HG03520 (cell line): ENCODE results near the gene PAK5.

Experiments
- ATAC-seq: cut with Tn5 transposase; IDR thresholded peaks from one replicate; pipeline ENCODE4 v1.9.1; 2021; ENCODE audit warnings: mild to moderate bottlenecking, moderate library complexity; ENCODE audit not compliant: unreplicated experiment

Gene PAK5

DNA sequence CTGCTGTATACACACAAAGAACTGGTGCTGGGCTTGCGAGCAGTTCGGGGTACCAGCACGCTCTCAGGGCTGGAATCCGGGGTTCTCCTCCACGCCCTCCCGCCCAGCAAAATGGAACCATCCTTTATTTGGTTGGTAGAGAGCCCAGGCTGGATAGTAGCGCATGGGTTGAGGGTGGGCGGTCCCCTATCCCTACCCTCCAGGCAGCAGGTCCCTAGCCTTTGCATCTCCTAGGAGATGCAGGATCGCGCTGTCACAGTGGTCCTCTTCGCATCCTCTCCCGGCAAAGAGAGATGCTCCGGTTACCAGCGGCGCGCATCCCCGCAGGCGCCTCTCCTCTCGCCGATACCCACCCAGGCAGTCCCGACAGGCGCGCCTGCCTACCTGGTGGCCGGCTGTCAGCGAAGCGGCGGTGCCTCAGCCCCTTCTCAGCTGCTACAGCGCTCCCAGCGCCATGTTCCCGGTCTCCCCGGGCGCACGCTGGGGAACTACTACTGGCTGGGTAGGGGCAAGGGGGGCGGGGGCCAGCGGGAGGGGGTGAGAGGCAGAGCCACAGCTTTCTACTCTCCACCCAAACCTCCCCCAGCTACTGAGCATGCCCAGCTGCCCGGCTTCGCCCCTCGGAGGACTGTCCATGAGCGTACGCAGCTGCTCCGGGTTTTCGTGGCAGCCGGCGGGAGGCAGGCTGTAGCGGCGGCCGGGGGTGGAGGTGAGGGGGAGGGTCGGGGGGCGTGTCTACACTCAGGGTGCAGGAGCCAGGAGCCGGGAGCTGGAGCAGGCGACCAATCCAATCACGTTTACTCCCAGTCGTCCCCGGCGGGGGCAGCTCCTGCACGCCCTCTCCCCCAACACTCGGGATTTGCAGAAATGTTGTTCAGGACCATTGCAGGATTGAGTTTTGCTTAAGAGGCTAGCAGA lies at the start of gene PAK5:
PAK5 (minus strand) TSS at position 699 of the 918 bp plus-strand sequence. CDS start 194,748 bp downstream, outside the sequence.
- ATAC-seq, result no peak

DNA sequence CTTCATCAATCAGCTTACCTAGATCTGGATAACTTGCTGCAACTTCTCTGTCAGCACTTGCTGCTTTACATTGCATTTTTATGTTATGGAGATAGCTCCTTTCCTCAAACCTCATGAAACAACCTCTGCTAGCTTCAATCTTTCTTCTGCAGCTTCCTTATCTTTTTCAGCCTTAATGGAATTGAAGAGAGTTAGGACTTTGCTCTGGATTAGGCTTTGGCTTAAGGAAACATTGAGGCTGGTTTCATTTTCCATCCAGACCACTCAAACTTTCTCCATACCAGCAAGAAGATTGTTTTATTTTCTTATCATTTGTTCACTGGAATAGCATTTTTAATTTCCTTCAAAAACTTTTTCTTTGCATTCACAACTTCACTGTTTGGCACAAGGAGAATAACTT lies 48.8 kb upstream of the PAK5 start:
- ATAC-seq, result no peak

DNA sequence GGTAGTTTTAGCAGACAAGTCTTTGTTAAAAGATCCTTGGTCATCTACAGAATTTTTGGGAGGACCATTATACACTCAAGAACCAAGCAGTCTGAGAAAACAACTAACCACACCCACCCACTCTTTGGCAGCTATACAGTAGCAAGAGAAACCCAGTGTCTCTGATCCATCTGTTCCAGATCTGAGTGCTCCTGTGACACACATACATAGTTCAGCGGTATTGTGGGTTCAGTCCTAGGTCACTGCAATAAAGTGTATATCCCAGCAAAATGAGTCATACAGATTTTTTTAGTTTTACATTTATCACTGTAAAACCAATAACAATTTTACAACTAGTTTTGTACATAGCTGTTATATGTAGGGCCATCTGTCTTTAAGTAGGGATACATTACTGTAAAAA lies 47.4 kb upstream of the PAK5 start:
- no peak for ATAC-seq

DNA sequence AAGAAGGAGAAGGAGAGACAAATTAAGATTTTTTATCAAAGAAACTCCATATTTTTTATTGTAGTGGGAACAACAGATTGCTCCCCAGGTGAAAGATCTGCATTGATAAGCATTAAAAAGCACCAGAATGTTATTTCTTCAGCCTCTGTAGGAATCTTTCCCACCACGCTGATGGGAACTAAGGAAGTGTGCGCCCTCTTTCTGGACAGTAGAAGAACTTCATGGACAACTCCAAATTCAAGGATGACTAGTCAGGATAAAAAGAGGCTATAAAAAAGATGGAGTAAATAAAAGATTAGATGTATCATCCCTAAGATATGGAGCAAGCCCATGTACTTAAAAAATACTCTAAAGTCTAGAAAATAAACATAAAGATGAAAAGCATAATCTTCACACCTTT lies 45.8 kb upstream of the PAK5 start:
- ATAC-seq, result no peak

DNA sequence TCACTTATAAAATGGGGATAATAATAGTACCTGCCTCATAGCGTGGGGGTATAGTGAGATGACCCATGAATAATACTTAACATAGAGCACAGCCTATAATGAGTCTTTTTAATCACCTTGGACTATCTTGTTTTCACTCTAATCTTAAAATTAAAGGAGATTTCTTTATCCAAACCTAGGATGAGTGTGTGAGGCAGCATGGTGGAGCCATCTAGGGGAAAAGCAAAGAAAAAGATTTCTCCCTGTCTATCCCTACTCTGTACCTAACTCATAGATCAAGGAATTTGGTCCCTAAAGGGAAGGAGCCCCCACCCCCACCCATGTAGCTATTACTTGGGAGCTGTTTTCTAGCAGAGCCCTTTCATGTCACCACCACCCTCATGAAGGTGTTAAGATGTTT lies 45.2 kb upstream of the PAK5 start:
- ATAC-seq, result no peak

DNA sequence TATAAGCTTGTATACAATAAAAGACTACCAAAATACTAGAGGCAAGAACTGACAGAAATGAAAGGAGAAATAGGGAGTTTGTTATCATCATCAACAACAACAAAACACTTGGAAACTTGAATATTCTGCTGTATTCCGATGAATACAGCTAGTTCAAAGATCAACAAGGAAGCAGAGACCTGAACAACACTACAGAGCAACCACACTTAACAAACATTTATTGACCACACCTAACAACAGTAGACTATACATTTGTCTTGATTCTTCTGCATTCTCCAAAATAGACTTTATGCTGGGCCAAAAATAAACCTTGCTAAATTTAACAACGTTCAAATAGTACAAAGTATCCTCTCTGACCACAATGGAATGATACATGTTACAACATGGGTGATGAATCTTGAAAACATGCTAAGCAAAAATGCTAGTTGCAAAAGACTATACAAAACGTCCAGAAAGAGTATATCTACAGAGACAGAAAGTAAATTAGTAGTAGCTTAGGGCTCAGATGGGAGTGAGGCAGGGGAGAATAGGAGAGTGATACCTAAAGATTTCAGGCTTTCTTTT lies 39.1 kb upstream of the PAK5 start:
- ATAC-seq, result no peak

DNA sequence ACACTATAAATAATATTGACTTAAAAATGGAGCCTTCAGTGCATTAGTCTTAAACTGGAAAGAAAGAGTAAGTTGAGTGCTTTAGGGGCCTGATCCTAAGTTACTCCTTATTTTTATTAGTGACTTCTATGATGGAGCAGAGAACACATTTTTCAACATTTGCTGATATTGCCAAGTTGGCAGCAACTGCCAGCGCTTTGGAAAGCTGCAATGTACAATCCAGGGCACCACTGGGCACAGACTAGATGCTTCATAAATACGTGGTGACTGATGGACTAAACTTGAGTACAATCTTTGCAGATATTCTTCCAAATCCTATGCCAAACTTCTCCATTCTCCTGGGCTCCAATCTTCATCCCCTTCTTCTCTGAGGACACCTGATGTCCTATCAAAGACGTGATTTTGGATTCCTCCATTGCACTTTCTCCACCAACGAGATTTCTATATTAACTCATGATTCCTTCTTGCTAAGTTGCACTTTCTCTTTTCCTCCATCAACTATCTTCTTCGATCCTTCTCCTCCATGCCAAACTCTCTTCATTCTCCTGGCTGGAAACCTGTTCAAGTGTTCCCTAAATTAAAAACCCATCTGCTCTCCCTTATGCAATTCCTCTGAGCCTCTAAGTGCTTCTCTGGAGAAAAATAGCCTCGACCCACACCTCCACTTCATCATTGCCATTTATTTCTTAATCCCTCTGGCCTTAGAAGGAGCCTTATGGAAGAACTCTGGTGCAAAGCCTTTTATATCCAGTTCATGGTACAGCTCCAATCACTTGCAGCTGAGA lies 28.5 kb upstream of the PAK5 start:
- ATAC-seq, result no peak

DNA sequence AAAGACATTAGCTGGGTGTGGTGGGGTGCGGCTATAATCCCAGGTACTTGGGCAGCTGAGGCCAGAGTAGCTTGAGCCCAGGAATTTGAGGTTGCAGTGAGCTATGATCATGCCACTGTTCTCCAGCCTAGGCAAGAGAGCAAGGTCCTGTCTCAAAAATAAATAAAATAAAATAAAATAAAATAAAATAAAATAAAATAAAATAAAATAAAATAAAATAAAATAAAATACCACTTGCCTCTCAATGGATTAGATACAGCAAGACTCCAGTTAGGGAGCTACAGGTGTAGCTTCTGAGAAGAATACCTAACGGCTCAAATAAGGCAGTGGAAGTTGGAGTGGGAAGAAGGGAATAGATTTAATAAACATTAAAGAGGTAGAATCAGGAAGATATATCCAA lies 13.7 kb upstream of the PAK5 start:
- no peak for ATAC-seq

DNA sequence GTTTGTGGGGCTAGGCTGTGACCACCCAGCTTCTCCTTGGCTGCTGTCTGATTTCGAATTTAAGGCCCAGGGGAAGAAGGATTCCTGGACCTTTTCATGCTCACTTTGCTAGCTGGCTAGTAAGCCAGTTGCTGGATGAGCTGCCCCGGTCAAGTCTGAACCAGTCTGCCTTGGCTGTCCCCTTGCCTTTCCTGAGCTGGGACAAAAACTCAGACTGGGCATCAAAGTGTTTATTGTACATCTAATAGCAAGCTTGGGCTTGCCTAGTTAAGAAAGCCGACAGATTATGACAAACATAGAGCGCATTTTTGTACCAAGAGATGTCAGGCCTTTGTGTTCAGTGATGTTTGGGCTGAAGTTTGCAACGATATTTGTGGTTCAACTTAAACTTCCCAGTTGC lies 750 bp upstream of the PAK5 start:
- no peak for ATAC-seq

DNA sequence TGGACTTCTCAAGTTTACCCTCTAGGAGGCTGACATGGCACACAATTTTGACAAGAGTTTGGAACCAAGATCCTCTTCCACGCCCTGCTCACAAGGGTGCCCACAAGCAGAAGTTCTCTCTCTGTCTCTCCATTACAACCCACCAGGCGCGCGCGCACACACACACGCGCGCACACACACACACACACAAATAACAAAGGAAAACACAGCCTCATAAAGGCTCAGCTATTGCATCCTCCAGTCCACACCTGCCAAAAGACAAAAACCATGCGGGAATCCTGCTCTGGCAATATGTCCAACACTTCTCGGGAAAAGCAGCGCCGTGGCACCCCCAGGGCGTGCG lies 870 bp downstream of the PAK5 start:
- no peak for ATAC-seq

DNA sequence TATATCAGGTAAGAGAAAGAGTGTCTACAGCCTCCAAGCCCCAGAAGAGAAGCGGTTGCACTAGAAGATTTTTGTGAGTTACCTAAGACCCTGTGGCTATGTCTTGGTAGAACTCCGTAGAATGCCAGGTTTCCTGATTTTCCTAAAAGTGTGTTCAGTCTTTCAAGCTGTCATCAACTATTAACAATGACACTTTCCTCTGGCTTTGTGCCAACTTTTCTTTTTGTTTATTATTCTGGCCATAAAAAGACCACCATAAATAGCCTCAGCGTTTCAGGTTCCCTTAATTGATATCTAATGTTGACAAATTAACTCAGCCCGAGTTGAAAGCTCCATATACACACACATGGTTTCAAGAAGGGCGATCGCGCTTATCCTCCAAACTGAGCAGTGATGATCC lies 1.2 kb downstream of the PAK5 start:
- no peak for ATAC-seq

DNA sequence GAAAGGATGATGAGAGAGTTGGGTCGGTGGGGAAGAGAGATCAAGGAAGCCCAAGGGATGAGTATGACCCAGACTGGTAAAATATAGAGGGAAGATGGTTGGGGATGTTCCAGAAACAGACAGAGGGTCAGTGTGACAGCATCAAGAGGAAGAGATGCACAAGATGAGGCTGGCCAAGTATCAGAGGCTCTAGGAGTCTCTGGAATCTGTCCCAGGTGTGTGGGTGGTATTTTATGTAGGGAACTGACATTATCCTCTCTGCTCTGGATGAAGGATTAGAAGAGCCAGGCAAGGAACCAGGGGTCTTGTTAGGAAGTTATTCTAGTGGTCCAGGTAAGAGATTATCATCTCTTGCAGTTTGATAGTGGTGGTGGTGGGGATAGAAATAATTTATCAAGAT lies 3.6 kb downstream of the PAK5 start:
- ATAC-seq, result no peak

DNA sequence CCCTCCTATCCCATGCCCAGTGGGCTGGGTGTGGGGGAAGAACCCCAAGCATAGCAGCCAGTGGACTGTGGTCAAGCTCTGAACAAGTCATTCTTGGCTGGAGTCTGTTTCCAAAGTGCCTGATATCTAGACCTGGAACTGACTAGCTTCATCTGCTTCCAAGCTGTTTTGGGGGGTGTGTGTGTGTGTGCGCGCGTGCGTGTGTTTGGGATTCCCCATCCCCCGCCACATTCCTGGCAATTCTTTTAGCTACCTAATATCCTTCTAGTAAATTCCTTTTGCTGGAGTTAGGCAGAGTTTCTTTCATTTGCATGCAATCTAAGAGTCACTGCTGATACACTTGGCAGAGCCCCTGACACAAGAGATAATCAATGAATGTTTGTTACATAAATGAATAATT lies 7.8 kb downstream of the PAK5 start:
- no peak for ATAC-seq

DNA sequence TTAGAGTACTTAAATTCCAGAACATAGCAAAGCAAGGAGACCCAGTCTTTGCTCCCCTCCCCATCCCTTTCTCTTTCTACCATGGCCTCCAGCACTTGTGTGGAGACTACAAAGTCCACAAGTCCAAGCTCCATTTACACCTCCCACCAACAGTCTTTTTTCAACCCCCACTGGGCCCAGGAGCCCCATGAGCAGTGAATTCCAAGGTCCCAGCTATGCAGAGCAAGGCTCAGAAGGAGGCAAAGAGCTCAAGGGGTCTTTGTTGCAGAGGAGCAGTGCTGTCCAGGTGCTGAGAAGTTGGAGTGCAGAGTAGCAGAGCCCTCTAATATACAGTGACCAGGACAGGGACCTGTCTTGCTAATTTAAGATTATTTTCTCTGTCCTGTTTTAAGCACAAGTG lies 9.0 kb downstream of the PAK5 start:
- no peak for ATAC-seq

DNA sequence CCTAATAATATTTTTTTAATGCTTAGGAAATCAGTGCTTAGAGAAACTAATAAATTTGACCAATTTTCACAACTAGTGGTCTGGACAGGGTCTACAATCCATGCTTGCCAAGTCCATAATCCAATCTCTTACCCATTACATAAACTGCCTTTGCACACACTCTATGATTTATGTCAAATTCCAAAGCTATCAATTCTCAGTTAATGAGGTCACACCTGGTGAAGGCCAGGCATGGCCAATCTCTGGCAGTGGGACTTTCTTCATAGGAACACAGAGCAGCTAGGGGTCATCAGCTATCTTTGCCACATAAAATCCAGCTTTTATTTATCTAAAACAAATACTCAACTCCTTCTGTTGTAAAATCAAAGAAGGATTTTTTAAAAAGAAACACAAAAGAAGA lies 21.2 kb downstream of the PAK5 start:
- ATAC-seq, result no peak

DNA sequence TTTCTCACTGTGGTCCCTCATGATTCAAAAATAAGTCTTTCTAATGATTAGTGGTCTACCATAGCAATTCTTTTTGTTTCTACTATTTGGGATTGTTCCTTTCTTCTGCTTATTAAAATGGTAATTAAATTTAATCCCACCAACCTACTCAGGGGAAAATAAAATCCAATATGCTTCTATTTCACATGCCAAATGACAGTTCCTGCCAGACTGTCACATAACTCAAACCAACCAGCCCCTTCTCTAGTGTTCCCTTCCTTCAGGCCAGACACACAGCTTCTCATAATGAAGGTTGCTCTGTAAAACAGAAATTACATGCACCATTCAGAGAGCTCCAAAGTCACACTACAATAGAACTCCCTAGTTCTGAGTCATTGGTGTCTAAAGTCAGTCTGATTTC lies 23.2 kb downstream of the PAK5 start:
- no peak for ATAC-seq

DNA sequence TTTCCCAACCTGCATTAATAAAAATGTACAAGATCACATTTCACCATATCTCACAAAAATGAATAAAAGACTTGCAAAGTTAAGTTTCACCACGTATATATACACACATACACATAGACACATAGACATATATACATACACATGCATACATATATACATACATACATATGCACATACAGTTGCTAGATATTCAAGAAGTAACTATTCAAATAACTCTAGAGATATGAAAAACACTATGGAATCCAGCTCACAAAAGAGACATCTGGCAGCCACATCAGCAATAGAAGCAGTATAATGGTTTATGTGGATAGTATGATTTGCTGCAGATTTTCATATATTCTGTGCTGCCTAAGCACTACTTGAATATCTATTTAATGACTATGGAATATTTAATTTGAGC lies 28.1 kb downstream of the PAK5 start:
- no peak for ATAC-seq

DNA sequence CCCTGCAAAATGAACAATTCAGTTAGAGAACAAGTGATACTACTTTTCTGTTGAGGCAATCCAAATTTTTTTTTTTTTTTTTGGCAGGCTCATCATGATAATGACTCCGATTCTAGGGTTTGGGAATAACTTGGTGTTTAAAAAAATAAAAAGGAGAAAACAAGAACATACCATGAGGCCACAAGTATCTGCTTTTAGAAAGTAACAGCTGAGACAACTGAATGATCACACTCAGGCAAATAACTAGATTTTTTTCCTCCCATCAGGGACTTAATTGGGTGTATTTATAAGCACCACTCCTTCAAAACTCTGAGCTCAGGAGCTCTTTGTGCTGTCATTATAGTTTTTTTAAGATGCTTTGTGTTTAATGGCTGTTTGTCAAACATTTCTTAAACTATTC lies 29.6 kb downstream of the PAK5 start:
- no peak for ATAC-seq

DNA sequence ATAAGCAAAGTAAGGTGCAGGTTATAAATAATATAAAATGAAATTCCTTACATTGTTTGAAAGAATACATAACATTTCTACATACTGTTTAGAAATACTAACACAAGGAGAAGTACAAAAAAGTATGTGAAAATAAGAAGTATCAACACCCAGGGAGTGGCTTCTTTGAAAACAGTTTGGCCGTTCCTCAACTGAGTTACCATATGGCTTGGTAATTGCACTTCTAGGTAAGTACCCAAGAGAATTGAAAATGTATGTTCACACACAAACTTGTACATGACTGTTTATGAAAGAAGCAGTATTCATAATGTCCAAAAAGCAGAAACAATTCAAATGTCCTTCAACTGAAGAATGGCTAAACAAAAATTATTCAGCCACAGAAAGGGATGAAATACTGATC lies 30.7 kb downstream of the PAK5 start:
- no peak for ATAC-seq

DNA sequence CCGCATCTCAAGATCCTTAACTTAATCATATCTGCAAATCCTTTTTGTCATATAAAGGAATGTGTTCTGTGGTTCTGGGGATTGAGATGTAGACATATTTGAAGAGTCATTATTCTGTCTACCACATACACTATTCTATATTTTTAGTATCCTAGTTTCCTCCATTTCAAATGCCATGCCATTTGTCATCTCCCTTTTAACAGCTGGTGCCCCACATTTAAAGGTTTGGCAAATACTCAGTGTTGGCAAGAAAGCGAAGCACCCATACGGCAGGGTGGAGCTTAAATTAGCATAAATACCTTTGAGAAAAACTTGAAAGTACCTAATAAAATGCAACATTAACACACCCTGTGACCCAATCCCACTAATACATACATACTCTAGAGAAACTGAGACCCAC lies 31.7 kb downstream of the PAK5 start:
- ATAC-seq, result no peak

DNA sequence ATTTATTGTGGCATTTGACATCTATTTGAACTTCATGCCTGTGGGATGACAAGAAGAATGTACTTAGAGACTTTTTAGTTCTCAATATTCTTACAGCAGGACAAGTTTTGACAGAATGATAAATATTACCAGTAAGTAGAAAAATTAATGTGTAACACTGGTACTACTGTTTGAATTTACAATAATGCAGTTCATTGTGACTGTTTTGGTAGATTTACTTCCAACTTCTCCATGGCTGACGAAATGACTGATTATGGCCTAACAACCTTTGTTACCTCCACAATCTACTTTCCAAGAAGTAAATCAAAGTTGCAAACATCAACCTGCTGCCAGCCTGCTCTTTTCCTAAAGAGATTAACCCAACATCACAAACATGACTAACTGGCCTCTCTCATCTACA lies 38.5 kb downstream of the PAK5 start:
- ATAC-seq, result no peak

DNA sequence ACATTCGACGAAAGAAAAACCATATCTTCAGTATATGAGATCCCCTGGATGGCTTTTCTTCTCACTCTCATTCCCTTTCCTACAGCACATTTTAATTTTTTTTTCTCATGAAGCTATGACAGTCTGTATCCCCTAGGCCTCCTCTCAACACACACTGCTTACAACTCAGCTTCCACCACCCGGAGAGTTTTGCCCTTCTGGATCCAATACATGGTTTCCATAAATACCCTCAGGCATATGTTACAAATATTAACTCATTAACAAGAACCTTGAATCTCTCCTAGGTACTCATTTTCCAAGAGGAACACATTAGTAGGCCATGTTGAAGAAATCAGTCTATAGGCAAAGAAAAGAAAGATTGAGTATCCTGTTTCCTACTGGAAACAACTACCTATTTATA lies 44.0 kb downstream of the PAK5 start:
- ATAC-seq, result no peak
